Testis (tissue), 3 donors: Measurements from ENCODE around the gene GP1BB. TPM values are rescaled to one million over a fixed set of nuclear protein-coding genes. Genes with fewer than 3 reads are reported as not detected.

ENCODE experiments used
- DNase-seq: peaks from one replicate; pipeline ENCODE4 v3.0.0-alpha.2; 2019
- H3K27ac ChIP-seq, 2 donors: fragments of 200-600 bp; sonication (generic); one replicate each; pipeline ENCODE4 v1.5.1; 2019
- H3K27me3 ChIP-seq: fragments of 200-600 bp; sonication (generic); one replicate; pipeline ENCODE4 v1.5.1; 2019
- H3K36me3 ChIP-seq: fragments of 200-600 bp; sonication (generic); one replicate; pipeline ENCODE4 v1.5.1; 2017; ENCODE audit warnings: low read depth; ENCODE audit errors: missing control alignments
- H3K4me1 ChIP-seq: fragments of 200-600 bp; sonication (generic); one replicate; pipeline ENCODE4 v1.5.1; 2019
- H3K4me3 ChIP-seq, 2 donors: fragments of 200-600 bp; sonication (generic); one replicate each; pipeline ENCODE4 v1.5.1; 2017 to 2019
- H3K9me3 ChIP-seq: fragments of 200-600 bp; sonication (generic); one replicate; pipeline ENCODE4 v1.5.1; 2017
- POLR2A ChIP-seq: fragments of 450-650 bp; IDR thresholded peaks from one replicate; pipeline ENCODE4 v1.6.1; 2017; ENCODE audit warnings: antibody characterized with exemption, mild to moderate bottlenecking, moderate library complexity
- WGBS, 2 donors: methylation state at CpG; one replicate each; pipeline ENCODE4 v1.1.5; 2018; 5-methylcytosine and 5-hydroxymethylcytosine counted together
- intact Hi-C: fragments of 100-400 bp; cut with DNase I; formaldehyde crosslinking; loops from one replicate; pipeline ENCODE4 v1.15.1; 2023; ENCODE audit warnings: low total_unique reads
- polyA plus RNA-seq: library from polyadenylated mRNA; stranded (reverse); fragments of 350-450 nt; fragmentation: Illumina TruSeq; extraction: RNeasy Lipid Tissue Mini Kit (QIAGEN cat#74804); gene quantifications from one replicate; pipeline ENCODE4 v1.2.3, GENCODE V29; 2014; ENCODE audit warnings: low read depth, low replicate concordance; ENCODE audit not compliant: insufficient read depth
- total RNA-seq, 2 donors: library from RNA; depleted of rRNA; stranded (reverse); fragments of >200 nt; gene quantifications; one replicate each; pipeline ENCODE4 v1.2.3, GENCODE V29; 2016
- TF ChIP-seq, protein P1 (sequence below), 3 experiments: fragments of 450-650 bp in 2 of 3; fragments of 200-600 bp in 1 of 3; sonication (generic) in 1 of 3; IDR thresholded peaks; one replicate each; pipeline ENCODE4 v1.5.1; 2016 to 2019; ENCODE audit warnings: antibody characterized with exemption in 3 of 3, mild to moderate bottlenecking in 2 of 3, moderate library complexity in 1 of 3

GP1BB gene
- total and polyA plus RNA-seq, 3 donors from 2014 or later, result 28.0 to 65.1 TPM; not detected in 1

DNA sequence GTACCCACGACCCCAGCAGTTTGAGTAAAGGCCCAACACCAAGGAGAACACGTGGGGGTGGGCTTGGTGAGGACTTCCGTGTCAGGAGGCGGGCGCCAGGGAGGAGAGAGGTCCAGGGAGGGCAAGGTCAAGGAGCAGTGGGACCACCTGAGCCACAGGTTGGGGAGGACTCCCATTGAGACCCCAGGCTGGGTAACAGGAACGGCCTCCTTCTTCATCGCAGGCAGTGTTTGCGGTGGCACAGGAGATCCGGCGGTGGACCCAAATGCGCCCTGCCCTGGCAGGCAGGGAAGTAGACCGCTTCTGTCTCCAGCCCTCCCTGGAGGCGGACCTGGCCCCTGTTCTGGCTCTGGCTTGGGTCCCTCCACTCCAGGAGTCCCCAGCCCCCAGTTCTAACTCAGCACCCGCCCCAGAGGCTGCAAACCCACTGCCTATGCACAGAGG, 31.4 kb downstream of the GP1BB start:
- TF ChIP-seq, protein P1, sequence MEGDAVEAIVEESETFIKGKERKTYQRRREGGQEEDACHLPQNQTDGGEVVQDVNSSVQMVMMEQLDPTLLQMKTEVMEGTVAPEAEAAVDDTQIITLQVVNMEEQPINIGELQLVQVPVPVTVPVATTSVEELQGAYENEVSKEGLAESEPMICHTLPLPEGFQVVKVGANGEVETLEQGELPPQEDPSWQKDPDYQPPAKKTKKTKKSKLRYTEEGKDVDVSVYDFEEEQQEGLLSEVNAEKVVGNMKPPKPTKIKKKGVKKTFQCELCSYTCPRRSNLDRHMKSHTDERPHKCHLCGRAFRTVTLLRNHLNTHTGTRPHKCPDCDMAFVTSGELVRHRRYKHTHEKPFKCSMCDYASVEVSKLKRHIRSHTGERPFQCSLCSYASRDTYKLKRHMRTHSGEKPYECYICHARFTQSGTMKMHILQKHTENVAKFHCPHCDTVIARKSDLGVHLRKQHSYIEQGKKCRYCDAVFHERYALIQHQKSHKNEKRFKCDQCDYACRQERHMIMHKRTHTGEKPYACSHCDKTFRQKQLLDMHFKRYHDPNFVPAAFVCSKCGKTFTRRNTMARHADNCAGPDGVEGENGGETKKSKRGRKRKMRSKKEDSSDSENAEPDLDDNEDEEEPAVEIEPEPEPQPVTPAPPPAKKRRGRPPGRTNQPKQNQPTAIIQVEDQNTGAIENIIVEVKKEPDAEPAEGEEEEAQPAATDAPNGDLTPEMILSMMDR (IDR thresholded peaks at IDR 0.05), result no peak
- no peak for TF ChIP-seq POLR2A
- H3K9me3 ChIP-seq, result no peaks in the 10 kb centered on the region
- no peaks in the 10 kb centered on the region for H3K27me3 ChIP-seq
- DNase-seq, result no peak
- no peak overlapping the region for H3K4me3 ChIP-seq
- 27 to 40% methylated on average over 1 to 14 of the region's 14 CpGs for WGBS, 2 donors
- H3K27ac ChIP-seq, result no peak overlapping the region
- intact Hi-C loops, result no loop called here
- H3K4me1 ChIP-seq, result no peaks in the 10 kb centered on the region
- H3K36me3 ChIP-seq, result no peaks in the 10 kb centered on the region

DNA sequence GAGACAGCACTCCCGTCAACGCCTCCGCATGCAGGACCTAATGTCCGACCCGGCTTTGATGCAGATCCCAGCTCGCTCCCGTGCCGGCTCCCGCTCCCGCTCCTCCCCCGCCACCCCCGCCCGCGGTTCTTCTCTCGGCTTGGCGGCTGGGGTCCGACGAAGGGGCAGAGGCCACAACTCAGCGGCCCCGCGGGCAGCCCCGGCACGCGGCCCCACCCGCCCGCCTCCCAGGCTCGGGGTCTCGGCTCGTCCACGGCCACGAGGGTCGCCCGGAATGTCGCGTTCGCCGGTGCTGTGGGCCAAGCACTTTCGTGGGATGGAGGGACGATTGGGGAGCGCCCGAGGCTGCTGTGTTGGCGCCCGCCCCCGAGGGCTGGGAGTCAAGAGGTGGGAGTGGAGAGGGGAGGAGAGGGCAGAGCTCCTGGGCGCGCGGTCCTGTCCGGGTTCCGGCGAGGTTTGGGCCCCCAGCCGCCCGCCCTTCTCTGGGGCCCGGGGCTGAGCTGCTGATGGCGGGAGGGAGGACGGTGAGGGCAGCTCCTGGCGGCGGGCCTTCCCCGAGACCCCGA, 31.9 kb downstream of the GP1BB start:
- H3K9me3 ChIP-seq, result no peaks in the 10 kb centered on the region
- WGBS, 2 donors, result 1% methylated on average over 58 of the region's 59 CpGs; no CpG with 5 or more reads in 1 of the 2 donors
- H3K4me3 ChIP-seq, result no peak overlapping the region
- TF ChIP-seq, protein P1 (IDR thresholded peaks at IDR 0.05), result no peak
- no peak for TF ChIP-seq POLR2A
- no peak overlapping the region for H3K27ac ChIP-seq
- no peaks in the 10 kb centered on the region for H3K27me3 ChIP-seq
- intact Hi-C loops, result no loop called here
- no peaks in the 10 kb centered on the region for H3K36me3 ChIP-seq
- no peaks in the 10 kb centered on the region for H3K4me1 ChIP-seq
- no peak for DNase-seq

DNA sequence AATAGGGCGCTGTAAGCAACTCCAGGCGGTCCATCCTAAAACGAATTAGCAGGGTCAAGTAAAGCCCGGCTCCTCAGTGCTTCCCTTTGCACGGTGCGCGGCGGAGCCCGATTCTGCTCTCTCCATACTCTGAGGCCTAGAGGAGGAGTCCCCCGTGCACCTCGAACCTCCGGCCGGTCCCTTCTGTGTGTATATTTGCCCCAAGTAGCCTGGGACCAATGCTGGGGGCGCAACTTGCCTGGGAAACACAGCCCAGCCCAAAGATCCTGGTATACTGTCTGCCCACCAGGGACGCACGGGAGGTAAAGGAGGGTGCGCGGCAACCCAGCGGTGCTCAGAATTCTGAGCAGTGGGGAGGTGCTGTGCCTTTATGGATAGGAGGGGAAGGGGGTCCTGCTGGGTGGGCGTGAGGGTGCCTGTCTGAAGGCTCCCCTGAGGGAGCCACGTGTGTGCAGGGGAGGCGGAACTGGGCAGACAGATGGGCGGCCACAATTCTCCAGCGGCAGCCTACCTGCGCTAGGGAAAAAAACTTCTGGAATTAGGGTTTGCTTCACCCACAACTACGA, 32.5 kb downstream of the GP1BB start:
- Histone ChIP-seq H3K27me3 (no peaks in the 10 kb centered on the region), H3K27ac (no peak overlapping the region), H3K4me1 (no peaks in the 10 kb centered on the region), H3K36me3 (no peaks in the 10 kb centered on the region), H3K4me3 (no peak overlapping the region), H3K9me3 (no peaks in the 10 kb centered on the region)
- no peak for DNase-seq
- TF ChIP-seq, protein P1 (IDR thresholded peaks at IDR 0.05), result no peak
- TF ChIP-seq POLR2A, result no peak
- 3 to 4% methylated on average over 12 to 26 of the region's 26 CpGs for WGBS, 2 donors
- intact Hi-C loops, result no loop called here

DNA sequence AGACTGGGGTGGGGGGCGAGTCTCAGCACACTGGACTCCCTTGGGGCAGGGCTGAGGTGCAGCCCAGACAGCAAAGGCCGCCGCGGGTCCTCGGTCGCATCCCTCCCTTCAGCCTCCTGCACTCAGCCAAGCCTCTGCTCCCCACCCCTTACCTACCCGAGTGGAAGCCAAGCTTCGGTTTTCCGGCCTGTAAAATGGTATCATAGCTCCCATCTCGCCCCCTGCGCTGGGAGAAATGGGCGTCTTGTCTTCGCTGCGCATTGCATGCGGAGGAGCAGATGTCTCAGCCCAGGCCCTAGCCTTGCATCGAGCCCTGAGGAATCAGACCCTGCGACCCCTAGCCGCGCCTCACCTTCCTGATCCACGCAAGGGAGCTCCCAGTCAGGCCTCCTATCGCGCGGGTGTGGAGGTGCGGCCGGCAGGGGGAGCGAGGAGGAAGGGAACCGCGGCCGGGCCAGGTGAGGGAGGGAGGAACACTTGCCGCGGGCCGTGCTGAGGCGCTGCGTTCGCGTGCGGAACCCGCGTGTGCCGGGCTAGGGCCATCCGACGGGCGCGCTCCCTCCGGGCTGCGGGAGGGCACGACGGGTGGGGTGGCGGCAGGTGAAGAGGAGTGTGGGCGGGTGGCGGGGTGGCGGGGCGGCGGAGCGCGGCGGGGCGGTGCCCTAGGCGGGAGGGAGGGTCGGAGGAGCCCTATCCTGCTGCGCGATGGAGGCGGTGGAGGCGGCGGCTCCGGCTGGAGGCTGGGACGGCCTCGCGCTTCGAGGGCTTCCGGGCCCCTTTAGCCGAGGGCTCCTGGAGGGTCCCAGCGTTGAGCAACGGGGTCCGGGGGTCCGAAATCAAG, 33.2 kb downstream of the GP1BB start:
- TF ChIP-seq, protein P1 (IDR thresholded peaks at IDR 0.05), result peak in 1 of 3 experiments; percentile 27
- TF ChIP-seq POLR2A, result no peak
- Histone ChIP-seq H3K4me1 (no peaks in the 10 kb centered on the region), H3K36me3 (no peaks in the 10 kb centered on the region), H3K4me3 (no peak overlapping the region), H3K9me3 (no peaks in the 10 kb centered on the region), H3K27me3 (no peaks in the 10 kb centered on the region), H3K27ac (no peak overlapping the region)
- intact Hi-C loops, result no loop called here
- WGBS, 2 donors, result 5 to 6% methylated on average over 4 to 72 of the region's 76 CpGs
- DNase-seq, result peak; percentile 34
